CD4-positive, alpha-beta T cell (primary cell): Measurements from ENCODE around the gene CCDC107. TPM values are rescaled to one million over a fixed set of nuclear protein-coding genes. Genes with fewer than 3 reads are reported as not detected.

Source experiments
- ATAC-seq: fragments of 200-7000 bp; cut with Tn5 transposase; one replicate; pipeline ENCODE4 v1.10.0; 2022; ENCODE audit warnings: mild to moderate bottlenecking; ENCODE audit not compliant: poor library complexity
- CTCF ChIA-PET: fragments of 350-600 bp; sonication (Branson Sonifier 250); formaldehyde crosslinking; loops from one replicate; lab custom pipeline; 2021; ENCODE audit warnings: antibody characterized with exemption, inconsistent platforms; lab: Charles Lee
- POLR2A ChIA-PET: fragments of 350-600 bp; sonication (Branson Sonifier 250); formaldehyde crosslinking; loops from one replicate; lab custom pipeline; 2021; ENCODE audit warnings: antibody characterized with exemption, inconsistent platforms; lab: Charles Lee
- DNase-seq, 14 experiments: peaks; one replicate each; pipeline ENCODE4 v3.0.0-alpha.2; 2013 to 2020; ENCODE audit warnings: mixed read lengths in 2 of 14
- H3K27ac ChIP-seq, 2 donors: one replicate each; pipeline versions ENCODE4 v1.5.1 to v1.7.0; 2013; ENCODE audit warnings: low read length in 2 of 2, low read depth in 1 of 2, mild to moderate bottlenecking in 1 of 2
- H3K27me3 ChIP-seq, 2 experiments: 1 replicate in 1 of 2; 2 replicates in 1 of 2; pipeline versions ENCODE4 v1.6.1 to v1.7.0; 2013; ENCODE audit warnings: low read length in 2 of 2, control low read depth in 1 of 2, mild to moderate bottlenecking in 1 of 2, moderate library complexity in 1 of 2; ENCODE audit not compliant: insufficient read depth in 2 of 2, control insufficient read depth in 1 of 2
- H3K36me3 ChIP-seq: one replicate; pipeline ENCODE4 v1.6.1; 2013; ENCODE audit warnings: low read length, control low read depth; ENCODE audit not compliant: insufficient read depth
- H3K4me1 ChIP-seq: one replicate; pipeline ENCODE4 v1.6.1; 2013; ENCODE audit warnings: low read length, control low read depth; ENCODE audit not compliant: insufficient read depth
- H3K4me3 ChIP-seq: one replicate; pipeline ENCODE4 v1.5.1; 2013; ENCODE audit warnings: mild to moderate bottlenecking, low read length, moderate library complexity
- H3K9me3 ChIP-seq, 2 experiments: 1 replicate in 1 of 2; 2 replicates in 1 of 2; pipeline versions ENCODE4 v1.6.1 to v1.7.0; 2013; ENCODE audit warnings: low read length in 2 of 2, mild to moderate bottlenecking in 2 of 2, control low read depth in 1 of 2, moderate library complexity in 1 of 2; ENCODE audit not compliant: control insufficient read depth in 1 of 2, insufficient read depth in 1 of 2
- H3K27ac Mint-ChIP-seq: one replicate; pipeline ENCODE4 v1.8.0; 2020; ENCODE audit warnings: mixed read lengths
- H3K27me3 Mint-ChIP-seq: one replicate; pipeline ENCODE4 v1.8.0; 2021; ENCODE audit warnings: mixed read lengths
- H3K36me3 Mint-ChIP-seq: one replicate; pipeline ENCODE4 v1.8.0; 2021; ENCODE audit warnings: low read depth, mixed read lengths
- H3K4me1 Mint-ChIP-seq: one replicate; pipeline ENCODE4 v1.8.0; 2021; ENCODE audit warnings: low read depth, mixed read lengths
- H3K4me3 Mint-ChIP-seq: one replicate; pipeline ENCODE4 v1.8.0; 2020; ENCODE audit warnings: mild to moderate bottlenecking, mixed read lengths
- H3K9me3 Mint-ChIP-seq: one replicate; pipeline ENCODE4 v1.8.0; 2020; ENCODE audit warnings: mixed read lengths
- CTCF ChIP-seq: fragments of 200-600 bp; IDR thresholded peaks from one replicate; pipeline ENCODE4 v1.8.0; 2022; ENCODE audit warnings: antibody characterized with exemption, mild to moderate bottlenecking
- intact Hi-C, 2 experiments: fragments of 100-400 bp; cut with DNase I in 1 of 2; cut with micrococcal nuclease in 1 of 2; formaldehyde crosslinking; loops; one replicate each; pipeline versions ENCODE4 v1.15.1 to v1.9.0; 2023 to 2025; cut with DNase I, micrococcal nuclease
- total RNA-seq, 174 experiments: library from RNA in 2 of 174; stranded (reverse) in 2 of 174; gene quantifications; one replicate each; pipeline ENCODE4 v1.2.3 and lab custom pipeline; 2021 to 2026

CCDC107 gene
- total RNA-seq, 2 experiments from 2014 or later = 10.2 TPM

- no peak overlapping the region for H3K4me3 ChIP-seq
- DNase-seq = no peak
- intact Hi-C loops = no loop called here
- no peaks in the 10 kb centered on the region for H3K9me3 Mint-ChIP-seq
- H3K27me3 Mint-ChIP-seq = no peaks in the 10 kb centered on the region
- H3K36me3 ChIP-seq = no peaks in the 10 kb centered on the region
- no peaks in the 10 kb centered on the region for H3K36me3 Mint-ChIP-seq
- no peak overlapping the region for H3K27ac ChIP-seq
- TF ChIP-seq CTCF = no peak
- CTCF ChIA-PET = interaction anchor here (1.4 kb wide), 1 partner anchor 24 kb away, joined by 4 read pairs; the partner anchor contains the start of genes CCDC107 and RMRP
- H3K4me1 ChIP-seq = no peaks in the 10 kb centered on the region
- no peaks in the 10 kb centered on the region for H3K27me3 ChIP-seq
- H3K4me3 Mint-ChIP-seq = no peak overlapping the region
- no peak overlapping the region for H3K27ac Mint-ChIP-seq
- peaks cover 4% of the 10 kb centered on the region for H3K4me1 Mint-ChIP-seq
- no peaks in the 10 kb centered on the region for H3K9me3 ChIP-seq
- POLR2A ChIA-PET = no interaction called here
- ATAC-seq = no peak
Measured at GRCh38 chr9:35682520-35683315, 24.6 kb downstream of the CCDC107 start.

GRCh38 chr9:35683323-35683722 lies 25.2 kb downstream of the CCDC107 start:
- Mint-ChIP-seq H3K36me3 (no peaks in the 10 kb centered on the region), H3K27ac (no peak overlapping the region), H3K4me1 (peaks cover 4% of the 10 kb centered on the region), H3K4me3 (no peak overlapping the region), H3K9me3 (no peaks in the 10 kb centered on the region), H3K27me3 (no peaks in the 10 kb centered on the region)
- TF ChIP-seq CTCF = no peak
- Histone ChIP-seq H3K27ac (no peak overlapping the region), H3K27me3 (no peaks in the 10 kb centered on the region), H3K9me3 (no peaks in the 10 kb centered on the region), H3K4me1 (no peaks in the 10 kb centered on the region), H3K36me3 (no peaks in the 10 kb centered on the region), H3K4me3 (no peak overlapping the region)
- ChIA-PET CTCF (interaction anchor here (1.4 to 3.5 kb wide), 2 partner anchors 13 to 25 kb away, joined by 4 to 17 read pairs; partner anchors contain the start of genes CCDC107 and RMRP), POLR2A (interaction anchor here (1.2 kb wide), 1 partner anchor 22 kb away, joined by 3 read pairs; no protein-coding TSS in a partner anchor)
- intact Hi-C loops = no loop called here
- DNase-seq = no peak
- no peak for ATAC-seq

- H3K27ac Mint-ChIP-seq = no peak overlapping the region
- H3K36me3 Mint-ChIP-seq = no peaks in the 10 kb centered on the region
- intact Hi-C loops = loop anchor here in 1 of 2 experiments (2.0 kb wide), 1 partner anchor 16 kb away; no protein-coding TSS in a partner anchor
- peaks cover 13% of the 10 kb centered on the region for H3K4me1 Mint-ChIP-seq
- H3K4me3 Mint-ChIP-seq = no peak overlapping the region
- ATAC-seq = no peak
- CTCF ChIA-PET = interaction anchor here (3.5 kb wide), 1 partner anchor 12 kb away, joined by 17 read pairs; no protein-coding TSS in a partner anchor
- no peaks in the 10 kb centered on the region for H3K27me3 Mint-ChIP-seq
- H3K36me3 ChIP-seq = no peaks in the 10 kb centered on the region
- no peak for DNase-seq
- no peak for TF ChIP-seq CTCF
- H3K27ac ChIP-seq = no peak overlapping the region
- no peaks in the 10 kb centered on the region for H3K27me3 ChIP-seq
- no peaks in the 10 kb centered on the region for H3K9me3 Mint-ChIP-seq
- H3K9me3 ChIP-seq = no peaks in the 10 kb centered on the region
- H3K4me3 ChIP-seq = no peak overlapping the region
- peaks cover 12% of the 10 kb centered on the region for H3K4me1 ChIP-seq
- POLR2A ChIA-PET = interaction anchor here (2.0 kb wide), 1 partner anchor 12 kb away, joined by 5 read pairs; no protein-coding TSS in a partner anchor
Measured at GRCh38 chr9:35684921-35685320, 26.8 kb downstream of the CCDC107 start.
